ENCODE measurements around the gene EXPH5. TPM values are rescaled to one million over a fixed set of nuclear protein-coding genes. Genes with fewer than 3 reads are reported as not detected.

EXPH5 gene
- total and polyA plus RNA-seq, 2 donors (not counting 1 experiment from before 2014, with no cell fraction given) = 0.12 to 0.37 TPM

DNA sequence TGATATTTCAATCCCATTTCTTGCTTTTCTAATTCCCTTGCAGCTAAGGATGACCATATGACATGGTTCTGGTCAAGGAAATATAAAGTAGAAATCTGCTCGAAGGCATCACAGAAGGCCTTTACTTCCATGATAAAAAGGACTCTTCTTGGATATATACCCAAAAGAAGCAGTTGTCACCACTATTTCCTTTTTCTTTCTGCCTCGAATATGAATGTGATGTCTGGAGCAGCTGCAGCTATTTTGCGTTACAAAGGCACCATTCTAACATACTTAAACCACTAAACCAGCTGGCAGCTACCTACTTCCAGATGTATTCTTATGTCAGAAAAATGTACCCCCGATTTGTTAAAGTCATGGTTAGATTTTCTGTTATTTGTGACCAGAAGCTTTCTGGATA lies 18.9 kb downstream of the EXPH5 start:
- ChIA-PET CTCF (no interaction called here), POLR2A (no interaction called here)
- Histone ChIP-seq H3K9me3 (ENCODE audit: control extremely low read depth in 1 of 3, control insufficient read depth in 2 of 3, insufficient read depth in 1 of 3, low read length in 2 of 3) (no peaks in the 10 kb centered on the region), H3K36me3 (replicated peaks in 1 of 2; ENCODE audit: control extremely low read depth in 1 of 2, control insufficient read depth in 1 of 2, extremely low read depth in 1 of 2, insufficient read depth in 2 of 2, low read length in 1 of 2) (no peaks in the 10 kb centered on the region), H3K4me3 (ENCODE audit: control extremely low read depth in 1 of 5, extremely low read depth in 1 of 5, insufficient read depth in 1 of 5, low read depth in 2 of 5, low read length in 4 of 5) (no peak overlapping the region), H3K4me2 (replicated peaks; ENCODE audit: low read depth, low read length, poor library complexity, severe bottlenecking) (no peak overlapping the region), H3K9ac (ENCODE audit: low read length) (no peak overlapping the region), H3K27me3 (replicated peaks in 1 of 4; ENCODE audit: control extremely low read depth in 1 of 4, control insufficient read depth in 3 of 4, insufficient read depth in 4 of 4, low read length in 3 of 4) (peaks cover 0 to 14% (median 0%) of the 10 kb centered on the region in 4 experiments), H4K20me1 (ENCODE audit: control insufficient read depth, insufficient read depth, low read length, poor library complexity, severe bottlenecking) (no peaks in the 10 kb centered on the region), H3K27ac (ENCODE audit: low read length in 2 of 2) (no peak overlapping the region), H3K4me1 (ENCODE audit: control insufficient read depth in 2 of 2, insufficient read depth in 2 of 2, low read length in 2 of 2) (no peaks in the 10 kb centered on the region), H2AFZ (ENCODE audit: insufficient read depth, low read depth, low read length, poor library complexity, severe bottlenecking) (no peak overlapping the region), H3K79me2 (ENCODE audit: control insufficient read depth, insufficient read depth, low read length) (no peaks in the 10 kb centered on the region)
- H3K27ac Mint-ChIP-seq = no peak overlapping the region
- H3K4me3 Mint-ChIP-seq = no peak overlapping the region
- H3K9me3 Mint-ChIP-seq (ENCODE audit: insufficient read depth) = no peaks in the 10 kb centered on the region
- intact Hi-C loops (cut with micrococcal nuclease) = no loop called here
- H3K4me1 Mint-ChIP-seq = no peaks in the 10 kb centered on the region
- no CpG with 5 or more reads among the region's 4 CpGs for WGBS (ENCODE audit: insufficient coverage)
- ATAC-seq (ENCODE audit: low read depth) (no peak), DNase-seq (no peak)
- H3K27me3 Mint-ChIP-seq = peaks cover 20% of the 10 kb centered on the region
- TF ChIP-seq EZH2 (IDR thresholded peaks at IDR 0.05; ENCODE audit: borderline replicate concordance, insufficient read depth, low read depth, low read length, poor library complexity, severe bottlenecking) = no peak
- TF ChIP-seq, protein P1, sequence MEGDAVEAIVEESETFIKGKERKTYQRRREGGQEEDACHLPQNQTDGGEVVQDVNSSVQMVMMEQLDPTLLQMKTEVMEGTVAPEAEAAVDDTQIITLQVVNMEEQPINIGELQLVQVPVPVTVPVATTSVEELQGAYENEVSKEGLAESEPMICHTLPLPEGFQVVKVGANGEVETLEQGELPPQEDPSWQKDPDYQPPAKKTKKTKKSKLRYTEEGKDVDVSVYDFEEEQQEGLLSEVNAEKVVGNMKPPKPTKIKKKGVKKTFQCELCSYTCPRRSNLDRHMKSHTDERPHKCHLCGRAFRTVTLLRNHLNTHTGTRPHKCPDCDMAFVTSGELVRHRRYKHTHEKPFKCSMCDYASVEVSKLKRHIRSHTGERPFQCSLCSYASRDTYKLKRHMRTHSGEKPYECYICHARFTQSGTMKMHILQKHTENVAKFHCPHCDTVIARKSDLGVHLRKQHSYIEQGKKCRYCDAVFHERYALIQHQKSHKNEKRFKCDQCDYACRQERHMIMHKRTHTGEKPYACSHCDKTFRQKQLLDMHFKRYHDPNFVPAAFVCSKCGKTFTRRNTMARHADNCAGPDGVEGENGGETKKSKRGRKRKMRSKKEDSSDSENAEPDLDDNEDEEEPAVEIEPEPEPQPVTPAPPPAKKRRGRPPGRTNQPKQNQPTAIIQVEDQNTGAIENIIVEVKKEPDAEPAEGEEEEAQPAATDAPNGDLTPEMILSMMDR (IDR thresholded peaks at IDR 0.05) = no peak

DNA sequence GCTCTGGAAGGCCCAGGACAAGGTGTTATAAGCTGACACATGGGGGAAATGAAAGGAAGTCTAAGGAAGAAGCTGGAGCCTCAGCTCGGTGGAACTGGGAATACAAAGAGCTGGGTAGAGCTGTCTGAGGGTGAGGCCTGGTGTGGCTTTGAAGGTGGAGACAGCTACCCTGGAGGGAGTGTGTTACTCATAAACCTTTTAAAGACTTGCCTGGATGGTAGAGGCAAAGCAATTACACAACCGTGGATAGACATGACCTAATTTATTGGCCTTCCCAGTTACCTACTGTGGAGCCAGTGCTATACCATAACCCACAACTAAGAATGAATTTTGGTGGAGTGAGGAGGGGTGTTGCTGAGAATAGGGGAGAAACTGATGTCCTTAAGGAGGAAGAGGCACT lies 22.6 kb downstream of the EXPH5 start:
- Mint-ChIP-seq H3K9me3 (ENCODE audit: insufficient read depth) (no peaks in the 10 kb centered on the region), H3K4me1 (no peaks in the 10 kb centered on the region), H3K27me3 (no peaks in the 10 kb centered on the region), H3K27ac (no peak overlapping the region), H3K4me3 (no peak overlapping the region)
- H3K4me3 ChIP-seq (ENCODE audit: control extremely low read depth in 1 of 5, extremely low read depth in 1 of 5, insufficient read depth in 1 of 5, low read depth in 2 of 5, low read length in 4 of 5) = no peak overlapping the region
- no peaks in the 10 kb centered on the region for H3K36me3 ChIP-seq (replicated peaks in 1 of 2; ENCODE audit: control extremely low read depth in 1 of 2, control insufficient read depth in 1 of 2, extremely low read depth in 1 of 2, insufficient read depth in 2 of 2, low read length in 1 of 2)
- H3K4me1 ChIP-seq (ENCODE audit: control insufficient read depth in 2 of 2, insufficient read depth in 2 of 2, low read length in 2 of 2) = no peaks in the 10 kb centered on the region
- H3K27me3 ChIP-seq (replicated peaks in 1 of 4; ENCODE audit: control extremely low read depth in 1 of 4, control insufficient read depth in 3 of 4, insufficient read depth in 4 of 4, low read length in 3 of 4) = peaks cover 0 to 6% (median 0%) of the 10 kb centered on the region in 4 experiments
- H3K9me3 ChIP-seq (ENCODE audit: control extremely low read depth in 1 of 3, control insufficient read depth in 2 of 3, insufficient read depth in 1 of 3, low read length in 2 of 3) = no peaks in the 10 kb centered on the region
- TF ChIP-seq, protein P1 (IDR thresholded peaks at IDR 0.05) = no peak
- no peak for TF ChIP-seq EZH2 (IDR thresholded peaks at IDR 0.05; ENCODE audit: borderline replicate concordance, insufficient read depth, low read depth, low read length, poor library complexity, severe bottlenecking)
- 100% methylated on average over 1 of the region's 2 CpGs for WGBS (ENCODE audit: insufficient coverage)
- no peaks in the 10 kb centered on the region for H4K20me1 ChIP-seq (ENCODE audit: control insufficient read depth, insufficient read depth, low read length, poor library complexity, severe bottlenecking)
- H3K9ac ChIP-seq (ENCODE audit: low read length) = no peak overlapping the region
- H2AFZ ChIP-seq (ENCODE audit: insufficient read depth, low read depth, low read length, poor library complexity, severe bottlenecking) = no peak overlapping the region
- no peaks in the 10 kb centered on the region for H3K79me2 ChIP-seq (ENCODE audit: control insufficient read depth, insufficient read depth, low read length)
- ChIA-PET CTCF (no interaction called here), POLR2A (no interaction called here)
- H3K27ac ChIP-seq (ENCODE audit: low read length in 2 of 2) = no peak overlapping the region
- no peak for DNase-seq
- no peak overlapping the region for H3K4me2 ChIP-seq (replicated peaks; ENCODE audit: low read depth, low read length, poor library complexity, severe bottlenecking)
- intact Hi-C loops (cut with micrococcal nuclease) = no loop called here
- no peak for ATAC-seq (ENCODE audit: low read depth)
